ENCODE data around the gene ATP6V1A. TPM values are rescaled to one million over a fixed set of nuclear protein-coding genes. Genes with fewer than 3 reads are reported as not detected.
A peak's percentile ranks its signal among the peaks of the same experiment; 100 is the strongest.

The ATP6V1A gene
- total RNA-seq: 10 to 100 TPM; 36.7 to 40.7 TPM

DNA sequence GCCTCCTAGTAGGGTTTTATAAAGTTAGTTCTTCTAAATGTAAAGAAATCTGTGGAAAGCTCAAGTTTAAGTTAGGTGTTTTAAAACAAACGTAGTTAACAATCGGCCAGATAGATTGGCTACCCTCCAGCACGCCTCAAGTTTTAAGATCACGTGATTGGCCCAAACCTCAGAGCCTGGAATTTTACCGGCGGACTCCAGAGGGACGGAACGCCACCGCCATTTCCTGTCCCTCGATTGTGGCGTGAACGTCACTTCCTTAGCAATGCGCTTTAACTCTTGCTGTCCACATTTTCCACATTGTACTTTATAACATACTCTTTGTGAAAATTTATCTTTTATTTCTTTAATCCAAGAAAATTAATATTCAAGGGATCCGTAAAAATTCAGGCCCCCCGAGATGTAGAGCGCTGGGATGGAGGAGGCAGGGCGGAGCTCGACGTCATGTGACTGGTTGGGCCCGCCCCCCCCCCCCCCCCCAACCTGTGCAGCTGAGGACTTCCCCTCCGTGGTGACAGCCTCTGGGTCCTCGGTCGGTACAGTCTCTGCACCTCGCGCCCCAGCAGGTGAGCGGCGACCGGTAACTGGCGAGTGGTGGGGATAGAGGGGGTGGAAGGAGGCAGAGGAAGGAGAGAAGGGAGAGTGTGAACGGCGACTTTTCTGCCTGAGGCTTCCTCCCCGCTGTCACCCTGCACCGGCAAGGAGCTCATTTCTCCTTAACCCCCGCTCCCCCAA is at the start of gene ATP6V1A:
ATP6V1A (plus strand) TSS at position 488 of the 735 bp plus-strand sequence. CDS start 31,719 bp downstream, outside the sequence.
- ATAC-seq: peak; percentile 45
- H3K36me3 Mint-ChIP-seq (ENCODE audit: low read depth): peaks cover 35% of the 10 kb centered on the region
- intact Hi-C loops (cut with micrococcal nuclease): loop anchor here (5.0 to 10.0 kb wide), 2 partner anchors 232 to 311 kb away; partner anchors contain the start of genes CCDC191, QTRT2 and SPICE1
- H3K9me3 Mint-ChIP-seq: no peaks in the 10 kb centered on the region
- H3K4me3 Mint-ChIP-seq: peak within 1 kb of the TSS; percentile 98
- CTCF ChIA-PET: interaction anchor here (1.7 to 3.2 kb wide), 4 partner anchors 11 to 232 kb away, joined by 6 to 44 read pairs (median 11); partner anchors contain the start of gene SPICE1
- TF ChIP-seq CTCF (IDR thresholded peaks at IDR 0.05): no peak
- peak; percentile 93 for DNase-seq
- POLR2A ChIA-PET: interaction anchor here (0.6 to 3.2 kb wide), 13 partner anchors 11 to 232 kb away, joined by 3 to 26 read pairs (median 5); partner anchors contain the start of genes SPICE1 and USF3
- H3K27me3 Mint-ChIP-seq: no peaks in the 10 kb centered on the region
- H3K27ac Mint-ChIP-seq: peak within 1 kb of the TSS; percentile 100
- peaks cover 56% of the 10 kb centered on the region for H3K4me1 Mint-ChIP-seq (ENCODE audit: low read depth)

DNA sequence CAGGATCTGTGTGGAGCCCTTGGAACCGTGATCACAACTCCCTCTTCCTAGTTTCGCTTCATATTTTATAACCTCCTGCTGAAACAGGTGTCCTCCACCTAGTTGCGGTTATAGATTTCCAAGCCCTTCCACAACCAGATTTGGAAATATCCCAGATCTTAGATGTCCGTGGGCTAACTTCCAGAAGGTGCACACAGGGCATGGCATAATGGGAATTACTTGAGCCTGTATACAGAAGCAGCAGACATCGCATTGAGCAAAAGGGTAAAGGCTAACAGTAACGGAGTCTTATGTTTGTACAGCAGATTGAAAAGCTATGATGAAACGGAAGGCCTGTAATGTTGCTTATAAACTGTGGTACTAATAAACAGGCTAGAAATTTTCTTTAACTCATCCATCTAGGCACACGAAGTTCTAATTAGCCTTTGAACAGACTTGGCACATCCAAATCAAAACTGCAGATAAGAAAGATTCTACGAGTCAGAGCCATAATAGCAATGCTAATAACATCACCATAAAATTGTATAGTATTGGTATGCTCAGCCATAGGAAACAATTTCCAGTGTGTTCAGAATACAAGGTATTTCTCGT is 49.2 kb upstream of the ATP6V1A start:
- H3K4me1 Mint-ChIP-seq (ENCODE audit: low read depth): peaks cover 23% of the 10 kb centered on the region
- H3K4me3 Mint-ChIP-seq: no peak overlapping the region
- no peaks in the 10 kb centered on the region for H3K27me3 Mint-ChIP-seq
- ChIA-PET POLR2A (interaction anchor here (1.9 kb wide), 1 partner anchor 48 kb away, joined by 14 read pairs; the partner anchor contains the start of gene NAA50), CTCF (interaction anchor here (1.4 to 1.8 kb wide), 3 partner anchors 18 to 120 kb away, joined by 4 to 7 read pairs (median 4); no protein-coding TSS in a partner anchor)
- ATAC-seq (no peak), DNase-seq (no peak)
- H3K36me3 Mint-ChIP-seq (ENCODE audit: low read depth): peaks cover 1% of the 10 kb centered on the region
- H3K9me3 Mint-ChIP-seq: no peaks in the 10 kb centered on the region
- no peak for TF ChIP-seq CTCF (IDR thresholded peaks at IDR 0.05)
- H3K27ac Mint-ChIP-seq: no peak overlapping the region
- intact Hi-C loops (cut with micrococcal nuclease): no loop called here

GRCh38 chr3:113698213-113698742 is 48.6 kb upstream of the ATP6V1A start:
- no peak overlapping the region for H3K4me3 Mint-ChIP-seq
- peaks cover 1% of the 10 kb centered on the region for H3K36me3 Mint-ChIP-seq (ENCODE audit: low read depth)
- H3K27ac Mint-ChIP-seq: no peak overlapping the region
- ChIA-PET POLR2A (interaction anchor here (0.6 to 1.9 kb wide), 4 partner anchors 19 to 726 kb away, joined by 4 to 14 read pairs (median 5); partner anchors contain the start of gene NAA50), CTCF (interaction anchor here (1.4 to 1.8 kb wide), 3 partner anchors 17 to 121 kb away, joined by 4 to 7 read pairs (median 4); no protein-coding TSS in a partner anchor)
- H3K27me3 Mint-ChIP-seq: no peaks in the 10 kb centered on the region
- no peaks in the 10 kb centered on the region for H3K9me3 Mint-ChIP-seq
- DNase-seq (no peak), ATAC-seq (no peak)
- peaks cover 20% of the 10 kb centered on the region for H3K4me1 Mint-ChIP-seq (ENCODE audit: low read depth)
- intact Hi-C loops (cut with micrococcal nuclease): no loop called here
- no peak for TF ChIP-seq CTCF (IDR thresholded peaks at IDR 0.05)

GRCh38 chr3:113698956-113699355 is 47.9 kb upstream of the ATP6V1A start:
- DNase-seq (peak; percentile 30), ATAC-seq (no peak)
- Mint-ChIP-seq H3K27me3 (no peaks in the 10 kb centered on the region), H3K9me3 (no peaks in the 10 kb centered on the region), H3K27ac (peak overlapping the region; percentile 66), H3K36me3 (ENCODE audit: low read depth) (peaks cover 1% of the 10 kb centered on the region), H3K4me3 (no peak overlapping the region), H3K4me1 (ENCODE audit: low read depth) (peaks cover 14% of the 10 kb centered on the region)
- intact Hi-C loops (cut with micrococcal nuclease): no loop called here
- POLR2A ChIA-PET: interaction anchor here (0.6 to 1.9 kb wide), 4 partner anchors 18 to 73 kb away, joined by 3 to 5 read pairs (median 4); no protein-coding TSS in a partner anchor
- no peak for TF ChIP-seq CTCF (IDR thresholded peaks at IDR 0.05)
- CTCF ChIA-PET: interaction anchor here (0.9 to 1.8 kb wide), 3 partner anchors 17 to 122 kb away, joined by 3 to 4 read pairs (median 4); no protein-coding TSS in a partner anchor
